ENCODE measurements around the gene FIZ1. TPM values are rescaled to one million over a fixed set of nuclear protein-coding genes. Genes with fewer than 3 reads are reported as not detected.
A peak's percentile ranks its signal among the peaks of the same experiment; 100 is the strongest.

Gene FIZ1
- total RNA-seq, 1 donor from 2014 or later, result 31.8 TPM

DNA sequence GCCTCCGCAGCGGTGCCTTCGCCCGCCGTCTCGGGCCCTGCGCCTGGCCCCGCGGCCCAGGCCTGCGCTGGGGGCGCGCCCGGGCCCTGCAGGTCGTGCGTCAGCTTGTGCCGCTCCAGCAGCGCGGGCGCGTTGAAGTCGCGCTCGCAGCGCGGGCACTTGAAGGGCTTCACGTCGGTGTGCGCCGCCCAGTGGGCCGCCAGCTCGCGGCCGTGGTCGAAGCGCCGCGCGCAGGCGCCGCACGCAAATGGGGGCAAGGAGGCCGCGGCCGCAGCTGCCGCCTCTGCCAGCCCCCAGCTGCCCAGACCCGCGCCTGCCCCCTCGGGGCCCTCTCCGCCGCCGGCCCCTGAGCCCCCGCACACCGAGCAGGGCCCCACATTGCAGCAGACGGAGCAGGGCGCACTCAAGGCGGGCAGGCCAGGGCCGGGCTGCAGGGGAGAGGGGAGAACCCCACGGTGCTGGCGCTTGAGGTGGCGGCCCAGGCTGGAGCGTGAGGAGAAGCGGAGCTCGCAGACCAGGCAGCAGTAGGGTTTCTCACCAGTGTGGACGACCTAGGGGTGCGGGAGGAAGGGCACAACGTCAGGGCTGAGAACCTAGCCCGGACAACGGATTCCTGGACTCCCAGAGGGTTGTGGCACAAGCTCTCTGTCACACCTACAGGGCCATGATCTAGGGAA lies 6.1 kb downstream of the FIZ1 start:
- Mint-ChIP-seq H3K9me3 (no peaks in the 10 kb centered on the region), H3K4me1 (peaks cover 3% of the 10 kb centered on the region), H3K27me3 (ENCODE audit: low read depth) (no peaks in the 10 kb centered on the region), H3K4me3 (peak overlapping the region; percentile 15), H3K27ac (ENCODE audit: unreplicated experiment) (no peak overlapping the region), H3K36me3 (ENCODE audit: low read depth) (peaks cover 27% of the 10 kb centered on the region)
- no peak for DNase-seq (ENCODE audit: low read depth, low spot score)
- TF ChIP-seq CTCF (conservative IDR thresholded peaks at IDR 0.05), result no peak

DNA sequence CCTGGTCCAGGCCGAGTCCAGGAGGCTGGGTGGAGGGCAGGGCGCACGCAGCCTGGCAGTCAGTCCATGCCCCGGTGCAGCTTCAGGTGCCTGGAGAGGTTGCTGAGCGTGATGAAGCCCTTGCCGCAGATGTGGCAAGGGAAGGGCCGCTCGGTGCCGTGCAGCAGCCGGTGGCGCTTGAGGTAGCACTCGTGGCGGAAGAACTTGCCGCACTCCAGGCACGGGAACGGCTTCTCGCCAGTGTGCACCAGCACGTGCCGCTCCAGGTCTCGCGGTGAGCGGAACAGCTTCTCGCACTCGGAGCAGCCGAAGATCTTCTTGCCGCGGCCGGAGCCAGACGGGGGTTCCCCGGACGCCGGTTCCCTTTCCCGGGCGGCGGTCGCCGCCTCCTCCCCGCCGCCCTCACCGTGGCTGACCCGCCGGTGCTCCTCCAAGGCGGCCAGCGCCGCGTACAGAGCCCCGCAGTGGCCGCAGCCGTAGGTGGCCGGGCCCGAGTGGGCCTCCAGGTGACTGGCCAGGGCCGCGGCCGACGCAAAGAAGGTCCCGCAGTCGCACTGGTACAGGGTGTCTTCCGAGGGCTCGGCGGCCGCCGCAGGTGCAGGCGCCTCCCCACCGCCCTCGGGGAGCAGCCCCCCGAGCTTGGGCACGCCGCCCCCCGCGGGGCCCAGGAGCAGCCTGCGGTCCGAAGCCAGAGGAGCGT lies 6.8 kb downstream of the FIZ1 start:
- DNase-seq (ENCODE audit: low read depth, low spot score), result no peak
- Mint-ChIP-seq H3K4me1 (peaks cover 3% of the 10 kb centered on the region), H3K27me3 (ENCODE audit: low read depth) (no peaks in the 10 kb centered on the region), H3K36me3 (ENCODE audit: low read depth) (peaks cover 27% of the 10 kb centered on the region), H3K9me3 (no peaks in the 10 kb centered on the region), H3K27ac (ENCODE audit: unreplicated experiment) (no peak overlapping the region), H3K4me3 (no peak overlapping the region)
- no peak for TF ChIP-seq CTCF (conservative IDR thresholded peaks at IDR 0.05)

DNA sequence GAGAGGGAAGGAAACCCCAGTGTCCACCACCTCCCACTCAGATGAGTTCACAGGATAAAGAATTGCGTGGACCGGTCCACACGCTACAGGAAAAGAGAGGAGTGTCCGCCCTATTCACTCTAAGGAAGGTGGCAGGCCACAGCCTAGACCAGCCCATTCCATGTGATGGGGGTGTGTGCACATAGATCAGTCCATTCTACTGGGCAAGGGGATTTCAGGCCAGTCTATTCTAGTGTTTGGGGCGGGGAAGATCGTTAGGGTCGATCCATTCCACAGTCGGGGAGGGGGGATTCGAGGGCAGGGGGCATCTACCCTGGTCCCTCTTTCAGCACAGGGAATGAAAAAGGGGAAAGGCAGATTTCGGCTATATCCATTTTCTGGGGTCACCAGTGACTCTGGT lies 7.8 kb downstream of the FIZ1 start:
- TF ChIP-seq CTCF (conservative IDR thresholded peaks at IDR 0.05), result no peak
- no peaks in the 10 kb centered on the region for H3K27me3 Mint-ChIP-seq (ENCODE audit: low read depth)
- peak overlapping the region; percentile 57 for H3K4me3 Mint-ChIP-seq
- peaks cover 13% of the 10 kb centered on the region for H3K4me1 Mint-ChIP-seq
- H3K36me3 Mint-ChIP-seq (ENCODE audit: low read depth), result peaks cover 23% of the 10 kb centered on the region
- no peak for DNase-seq (ENCODE audit: low read depth, low spot score)
- H3K27ac Mint-ChIP-seq (ENCODE audit: unreplicated experiment), result no peak overlapping the region
- no peaks in the 10 kb centered on the region for H3K9me3 Mint-ChIP-seq

DNA sequence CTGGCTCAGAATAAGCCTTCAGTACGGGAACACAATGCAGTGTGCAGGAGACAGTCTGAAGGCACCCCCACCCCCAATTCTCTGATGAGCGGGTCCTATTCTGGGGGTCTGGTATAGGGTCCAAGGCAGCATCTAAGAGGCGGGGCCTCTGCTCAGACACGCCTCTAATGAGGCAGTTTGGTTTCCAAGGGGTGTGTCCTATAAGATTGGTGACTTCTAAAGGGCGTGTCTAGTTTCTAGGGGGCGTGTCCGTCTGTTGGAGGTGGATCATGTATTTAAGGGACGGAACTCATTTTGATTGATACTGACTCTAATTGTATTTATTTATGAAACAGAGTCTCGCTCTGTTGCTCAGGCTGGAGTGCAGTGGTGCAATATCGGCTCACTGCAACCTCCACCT lies 8.7 kb downstream of the FIZ1 start:
- H3K27me3 Mint-ChIP-seq (ENCODE audit: low read depth), result no peaks in the 10 kb centered on the region
- TF ChIP-seq CTCF (conservative IDR thresholded peaks at IDR 0.05), result no peak
- peaks cover 14% of the 10 kb centered on the region for H3K36me3 Mint-ChIP-seq (ENCODE audit: low read depth)
- peaks cover 23% of the 10 kb centered on the region for H3K4me1 Mint-ChIP-seq
- DNase-seq (ENCODE audit: low read depth, low spot score), result no peak
- no peaks in the 10 kb centered on the region for H3K9me3 Mint-ChIP-seq
- H3K27ac Mint-ChIP-seq (ENCODE audit: unreplicated experiment), result no peak overlapping the region
- peak overlapping the region; percentile 57 for H3K4me3 Mint-ChIP-seq

DNA sequence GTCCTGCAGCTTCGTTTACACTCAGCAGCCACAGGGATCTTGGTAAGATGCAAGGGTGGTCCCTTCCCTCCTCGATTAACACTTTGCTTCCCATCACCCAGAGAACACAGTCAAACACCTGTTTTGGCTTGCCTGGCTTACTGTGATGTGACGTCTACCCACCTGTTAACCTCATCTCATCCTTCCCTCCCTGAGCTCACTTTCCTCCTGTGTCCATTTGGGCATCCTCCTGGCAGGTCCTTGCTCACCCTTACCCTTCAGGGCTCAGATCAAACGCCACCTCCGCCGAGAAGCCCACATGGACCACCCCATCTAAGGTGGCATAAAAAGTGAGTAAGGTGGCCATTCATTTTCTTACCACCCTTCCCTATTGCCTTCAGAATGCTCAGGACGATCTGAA lies 9.2 kb downstream of the FIZ1 start:
- Mint-ChIP-seq H3K4me3 (peak overlapping the region; percentile 57), H3K27me3 (ENCODE audit: low read depth) (no peaks in the 10 kb centered on the region), H3K27ac (ENCODE audit: unreplicated experiment) (no peak overlapping the region), H3K4me1 (peaks cover 28% of the 10 kb centered on the region), H3K36me3 (ENCODE audit: low read depth) (peaks cover 9% of the 10 kb centered on the region), H3K9me3 (no peaks in the 10 kb centered on the region)
- TF ChIP-seq CTCF (conservative IDR thresholded peaks at IDR 0.05), result no peak
- no peak for DNase-seq (ENCODE audit: low read depth, low spot score)

Measured in neural crest cell (in vitro differentiated cells).